DMS 273 (cell line): ENCODE measurements around the gene OR8J1.
"Not testable (repeated sequence)": the region's sequence is repeated elsewhere in the genome, so short reads cannot be mapped to it uniquely, and the experiment has no call there.

Experiments used
- DNase-seq: peaks from one replicate; lab custom pipeline; 2025; ENCODE audit not compliant: unreplicated experiment; lab: John Stamatoyannopoulos, UW

OR8J1 gene, protein sequence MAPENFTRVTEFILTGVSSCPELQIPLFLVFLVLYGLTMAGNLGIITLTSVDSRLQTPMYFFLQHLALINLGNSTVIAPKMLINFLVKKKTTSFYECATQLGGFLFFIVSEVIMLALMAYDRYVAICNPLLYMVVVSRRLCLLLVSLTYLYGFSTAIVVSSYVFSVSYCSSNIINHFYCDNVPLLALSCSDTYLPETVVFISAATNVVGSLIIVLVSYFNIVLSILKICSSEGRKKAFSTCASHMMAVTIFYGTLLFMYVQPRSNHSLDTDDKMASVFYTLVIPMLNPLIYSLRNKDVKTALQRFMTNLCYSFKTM

GRCh38 chr11:56353991-56354390, at the start of gene OR8J1:
OR8J1 (plus strand) TSS chr11:56354291; CDS start chr11:56360247, 5,956 bp downstream.
- no peak for DNase-seq

GRCh38 chr11:56307836-56308235, 46.3 kb upstream of the OR8J1 start:
- DNase-seq: no peak

GRCh38 chr11:56314844-56315243, 39.2 kb upstream of the OR8J1 start, which contains the start of gene OR8K3:
OR8K3 (plus strand) TSS chr11:56315144; CDS start chr11:56318307, 3,163 bp downstream.
- DNase-seq: no peak

GRCh38 chr11:56331861-56332491, 22.1 kb upstream of the OR8J1 start:
- no peak for DNase-seq

- no peak for DNase-seq
Measured at GRCh38 chr11:56333156-56333555, 20.9 kb upstream of the OR8J1 start.

- DNase-seq: no peak
Measured at GRCh38 chr11:56340289-56340688, 13.8 kb upstream of the OR8J1 start.

DNA sequence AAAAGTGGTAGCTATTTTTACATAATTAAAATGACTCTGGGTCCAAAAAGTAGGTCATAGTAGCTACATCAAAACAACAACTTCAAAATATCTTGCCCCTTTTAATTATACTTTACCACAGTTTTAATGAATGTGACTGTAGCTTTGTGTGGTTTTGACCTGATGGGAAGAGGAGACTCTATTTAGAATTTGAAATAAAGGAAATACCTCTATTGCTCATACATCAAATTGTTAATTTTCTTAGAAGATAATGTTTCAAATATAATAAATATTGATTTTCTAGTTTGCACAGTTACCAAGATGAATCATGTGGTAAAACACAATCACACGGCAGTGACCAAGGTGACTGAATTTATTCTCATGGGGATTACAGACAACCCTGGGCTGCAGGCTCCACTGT, 8.4 kb upstream of the OR8J1 start, which contains the start of gene OR8K1:
Gene OR8K1 (plus strand): TSS at position 301 of the 400 bp plus-strand sequence. CDS start 0 bp downstream, at position 301.
- no peak for DNase-seq

DNA sequence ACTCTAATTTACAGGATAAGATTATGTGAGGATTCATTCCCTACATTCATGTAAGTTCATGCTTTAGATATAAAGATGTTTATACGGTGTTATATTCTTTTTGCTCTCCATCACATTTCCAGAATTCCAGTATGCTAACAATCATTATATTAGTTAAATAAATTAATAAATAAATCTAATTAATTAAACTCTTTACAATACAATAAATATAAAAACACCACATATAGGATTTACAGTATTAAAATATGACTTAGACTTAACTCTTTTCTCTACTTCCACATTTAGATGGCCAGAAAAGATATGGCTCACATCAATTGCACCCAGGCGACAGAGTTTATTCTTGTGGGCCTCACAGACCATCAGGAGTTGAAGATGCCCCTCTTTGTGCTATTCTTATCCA, 21.2 kb downstream of the OR8J1 start, which contains the start of gene OR8U1:
Gene OR8U1 (plus strand): TSS at position 301 of the 400 bp plus-strand sequence. CDS start 0 bp downstream, at position 301.
- no peak for DNase-seq

GRCh38 chr11:56380120-56380519, 26.0 kb downstream of the OR8J1 start:
- DNase-seq: no peak

DNA sequence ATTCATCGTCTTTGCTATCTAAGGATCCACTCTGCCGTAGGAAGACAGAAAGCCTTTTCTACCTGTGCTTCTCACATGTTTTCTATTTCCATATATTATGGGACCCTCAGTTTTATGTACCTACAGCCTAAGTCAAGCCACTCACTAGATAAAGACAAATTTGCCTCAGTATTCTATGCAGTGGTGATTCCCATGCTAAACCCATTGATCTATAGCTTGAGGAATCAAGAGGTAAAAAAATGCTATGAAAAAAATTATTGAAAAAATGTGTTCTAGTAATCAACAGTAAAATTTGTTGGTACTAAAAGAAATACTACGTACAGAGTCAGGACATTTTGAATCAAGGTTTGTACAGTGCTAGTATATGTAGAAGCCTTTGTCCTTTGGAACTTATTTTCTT, 40.3 kb downstream of the OR8J1 start:
- no peak for DNase-seq

- DNase-seq: no peak
Measured at GRCh38 chr11:56396047-56396446, 42.0 kb downstream of the OR8J1 start.

GRCh38 chr11:56401858-56402461, 47.9 kb downstream of the OR8J1 start:
- DNase-seq: not testable (repeated sequence)

DNA sequence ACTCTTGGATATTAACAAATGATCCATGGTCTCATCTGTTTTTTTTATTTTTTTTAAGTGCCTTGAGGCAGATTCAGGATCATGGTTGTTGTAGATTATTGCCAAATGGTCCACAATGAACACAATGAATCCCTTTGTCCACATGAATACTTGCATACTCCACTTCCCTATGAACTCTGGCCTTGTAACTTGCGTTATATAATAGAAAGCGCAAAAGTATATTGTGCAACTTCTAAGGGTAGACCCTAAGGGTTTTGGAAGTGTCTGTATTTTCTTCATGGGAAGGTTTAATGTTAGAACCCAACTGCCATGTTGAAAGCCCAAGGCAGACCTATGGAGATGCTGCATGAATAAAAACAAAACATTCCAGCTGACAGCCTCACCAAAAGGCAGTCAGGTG, 50.3 kb downstream of the OR8J1 start:
- DNase-seq: no peak

- no peak for DNase-seq
Measured at GRCh38 chr11:56410801-56411200, 56.7 kb downstream of the OR8J1 start.
